ENCODE measurements around the gene GPR75.

GRCh38 chr2:53907582-53907981 is 47.8 kb upstream of the GPR75 start:
- TF ChIP-seq YY1 (IDR thresholded peaks at IDR 0.05; ENCODE audit: insufficient read depth, insufficient read length) (no peak), ZNF274 (IDR thresholded peaks at IDR 0.05; ENCODE audit: low read depth, low read length) (no peak), SUZ12 (IDR thresholded peaks at IDR 0.05; ENCODE audit: extremely low read depth, insufficient read depth, insufficient read length) (no peak)

Measured in NT2/D1 (cell line).